Ovary (tissue), 3 donors: ENCODE results near the gene CPLX3.

Experiments used
- CTCF ChIP-seq, 3 donors: fragments of 450-650 bp in 2 of 3; fragments of 200-600 bp in 1 of 3; IDR thresholded peaks; one replicate each; pipeline versions ENCODE4 v1.5.1 to v1.8.0; 2016 to 2022; ENCODE audit warnings: antibody characterized with exemption in 3 of 3, mild to moderate bottlenecking in 1 of 3
- EP300 ChIP-seq: sonication (generic); formaldehyde crosslinking; IDR thresholded peaks from one replicate; pipeline ENCODE4 v1.6.1; 2017; ENCODE audit warnings: antibody characterized with exemption
- POLR2A ChIP-seq: fragments of 450-650 bp; IDR thresholded peaks from one replicate; pipeline ENCODE4 v1.6.1; 2017; ENCODE audit warnings: antibody characterized with exemption, mild to moderate bottlenecking, moderate library complexity
- donor health status: DM: no; HTN: no; CAD: no.

- TF ChIP-seq CTCF (IDR thresholded peaks at IDR 0.05) (no peak), POLR2A (no peak), EP300 (no peak)
Measured at GRCh38 chr15:74791007-74791406, 35.4 kb upstream of the CPLX3 start.
